NCI-H187 treated with DMSO at 0.1 percent for 48 hours (cell line): ENCODE results near the gene ATP1A4.
"Not testable (repeated sequence)": the region's sequence is repeated elsewhere in the genome, so short reads cannot be mapped to it uniquely, and the experiment has no call there.

ENCODE experiments used
- DNase-seq: peaks from one replicate; lab custom pipeline; 2025; lab: John Stamatoyannopoulos, UW

ATP1A4 gene

GRCh38 chr1:160123726-160124125 lies 27.7 kb upstream of the ATP1A4 start:
- no peak for DNase-seq

GRCh38 chr1:160124705-160125478 lies 26.5 kb upstream of the ATP1A4 start:
- DNase-seq: no peak

- no peak for DNase-seq
Observed at GRCh38 chr1:160125746-160126145, 25.7 kb upstream of the ATP1A4 start.

GRCh38 chr1:160126342-160126741 lies 25.1 kb upstream of the ATP1A4 start:
- DNase-seq: not testable (repeated sequence)

- DNase-seq: no peak
Observed at GRCh38 chr1:160127381-160127780, 24.0 kb upstream of the ATP1A4 start.

- no peak for DNase-seq
Observed at GRCh38 chr1:160127865-160128523, 23.4 kb upstream of the ATP1A4 start.

- DNase-seq: no peak
Observed at GRCh38 chr1:160128636-160129035, 22.8 kb upstream of the ATP1A4 start.

- no peak for DNase-seq
Observed at GRCh38 chr1:160129046-160129445, 22.4 kb upstream of the ATP1A4 start.

- DNase-seq: no peak
Observed at GRCh38 chr1:160129558-160129957, 21.8 kb upstream of the ATP1A4 start.

- DNase-seq: no peak
Observed at GRCh38 chr1:160129966-160130365, 21.4 kb upstream of the ATP1A4 start.

GRCh38 chr1:160130486-160130885 lies 20.9 kb upstream of the ATP1A4 start:
- DNase-seq: no peak

GRCh38 chr1:160130939-160131338 lies 20.5 kb upstream of the ATP1A4 start:
- DNase-seq: no peak

GRCh38 chr1:160131803-160132565 lies 19.4 kb upstream of the ATP1A4 start:
- no peak for DNase-seq

GRCh38 chr1:160133990-160134770 lies 17.2 kb upstream of the ATP1A4 start:
- no peak for DNase-seq

GRCh38 chr1:160134791-160135572 lies 16.4 kb upstream of the ATP1A4 start:
- no peak for DNase-seq

GRCh38 chr1:160136121-160136925 lies 15.1 kb upstream of the ATP1A4 start:
- DNase-seq: no peak

- DNase-seq: no peak
Observed at GRCh38 chr1:160136926-160137200, 14.5 kb upstream of the ATP1A4 start.

GRCh38 chr1:160137216-160137862 lies 14.1 kb upstream of the ATP1A4 start:
- no peak for DNase-seq

- DNase-seq: no peak
Observed at GRCh38 chr1:160139840-160140239, 11.6 kb upstream of the ATP1A4 start.

GRCh38 chr1:160143695-160144094 lies 7.7 kb upstream of the ATP1A4 start:
- no peak for DNase-seq
